ENCODE results near the gene CFAP46.

- TF ChIP-seq CTCF (IDR thresholded peaks at IDR 0.05) (no peak), POLR2A (IDR thresholded peaks at IDR 0.05) (no peak)
These were observed 19.6 kb upstream of the CFAP46 start for GRCh38 chr10:132961787-132962622.

Data from esophagus squamous epithelium (tissue), 4 donors.